Fibroblast of the aortic adventitia (primary cell): ENCODE measurements around the gene WDR70. TPM values are rescaled to one million over a fixed set of nuclear protein-coding genes. Genes with fewer than 3 reads are reported as not detected.

Experiments
- DNase-seq: peaks from one replicate; pipeline ENCODE4 v3.0.0-alpha.2; 2010; ENCODE audit warnings: low read depth
- H3K4me3 ChIP-seq: 2 replicates; pipeline ENCODE4 v1.5.1; 2011; ENCODE audit warnings: low read depth, mild to moderate bottlenecking, control low read depth, low read length, moderate library complexity
- total RNA-seq: library from RNA; depleted of rRNA; stranded (reverse); fragments of >200 nt; gene quantifications from 2 replicates; pipeline ENCODE4 v1.2.3, GENCODE V29; 2012; ENCODE audit warnings: low replicate concordance
- TF ChIP-seq, protein P1 (sequence below): IDR thresholded peaks from 2 replicates; pipeline ENCODE4 v1.5.1; 2011; ENCODE audit warnings: mild to moderate bottlenecking, low read length, control low read depth, inconsistent platforms; ENCODE audit not compliant: insufficient read depth

The WDR70 gene
- total RNA-seq, 1 donor: 24.6 TPM

DNA sequence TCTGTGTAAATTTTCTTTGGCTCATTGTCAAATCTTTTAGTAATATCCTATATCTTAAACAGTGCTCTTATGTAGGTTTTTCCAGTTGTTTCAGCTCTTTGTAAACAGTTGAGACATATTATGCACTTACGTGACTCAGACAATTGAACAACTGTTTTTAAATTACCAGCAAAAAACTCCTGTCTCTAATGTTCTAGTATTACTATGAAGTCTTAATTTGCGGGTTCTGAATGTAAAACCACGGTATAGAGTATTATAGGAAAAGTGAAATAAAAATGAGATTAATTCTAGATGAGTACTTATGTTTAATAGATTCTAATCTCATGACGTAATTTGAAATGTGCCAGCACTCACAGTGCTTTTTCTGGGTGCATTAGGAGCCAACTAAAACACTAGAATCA is 324.7 kb downstream of the WDR70 start:
- peak; percentile 28 for DNase-seq
- no peak overlapping the region for H3K4me3 ChIP-seq
- TF ChIP-seq, protein P1, sequence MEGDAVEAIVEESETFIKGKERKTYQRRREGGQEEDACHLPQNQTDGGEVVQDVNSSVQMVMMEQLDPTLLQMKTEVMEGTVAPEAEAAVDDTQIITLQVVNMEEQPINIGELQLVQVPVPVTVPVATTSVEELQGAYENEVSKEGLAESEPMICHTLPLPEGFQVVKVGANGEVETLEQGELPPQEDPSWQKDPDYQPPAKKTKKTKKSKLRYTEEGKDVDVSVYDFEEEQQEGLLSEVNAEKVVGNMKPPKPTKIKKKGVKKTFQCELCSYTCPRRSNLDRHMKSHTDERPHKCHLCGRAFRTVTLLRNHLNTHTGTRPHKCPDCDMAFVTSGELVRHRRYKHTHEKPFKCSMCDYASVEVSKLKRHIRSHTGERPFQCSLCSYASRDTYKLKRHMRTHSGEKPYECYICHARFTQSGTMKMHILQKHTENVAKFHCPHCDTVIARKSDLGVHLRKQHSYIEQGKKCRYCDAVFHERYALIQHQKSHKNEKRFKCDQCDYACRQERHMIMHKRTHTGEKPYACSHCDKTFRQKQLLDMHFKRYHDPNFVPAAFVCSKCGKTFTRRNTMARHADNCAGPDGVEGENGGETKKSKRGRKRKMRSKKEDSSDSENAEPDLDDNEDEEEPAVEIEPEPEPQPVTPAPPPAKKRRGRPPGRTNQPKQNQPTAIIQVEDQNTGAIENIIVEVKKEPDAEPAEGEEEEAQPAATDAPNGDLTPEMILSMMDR: no peak

DNA sequence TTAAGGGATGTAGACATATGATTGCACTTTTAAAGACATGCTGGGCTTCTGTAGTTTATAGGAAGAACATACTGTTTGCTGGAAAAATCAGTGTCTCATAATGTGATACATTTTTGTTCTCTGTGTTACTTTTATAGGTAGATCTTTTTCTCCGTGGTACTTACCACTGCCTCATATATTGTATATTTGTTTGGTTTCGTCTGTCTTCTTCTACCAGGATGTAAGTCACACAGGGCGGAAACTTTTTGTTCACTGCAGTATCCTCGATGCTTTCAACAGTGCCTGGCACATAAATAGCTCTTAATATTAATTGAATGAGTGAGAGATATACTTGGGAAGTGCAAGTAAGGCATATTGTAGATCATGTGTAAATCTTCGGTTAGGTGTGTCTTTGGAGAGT is 325.3 kb downstream of the WDR70 start:
- DNase-seq: no peak
- H3K4me3 ChIP-seq: no peak overlapping the region
- TF ChIP-seq, protein P1: no peak

DNA sequence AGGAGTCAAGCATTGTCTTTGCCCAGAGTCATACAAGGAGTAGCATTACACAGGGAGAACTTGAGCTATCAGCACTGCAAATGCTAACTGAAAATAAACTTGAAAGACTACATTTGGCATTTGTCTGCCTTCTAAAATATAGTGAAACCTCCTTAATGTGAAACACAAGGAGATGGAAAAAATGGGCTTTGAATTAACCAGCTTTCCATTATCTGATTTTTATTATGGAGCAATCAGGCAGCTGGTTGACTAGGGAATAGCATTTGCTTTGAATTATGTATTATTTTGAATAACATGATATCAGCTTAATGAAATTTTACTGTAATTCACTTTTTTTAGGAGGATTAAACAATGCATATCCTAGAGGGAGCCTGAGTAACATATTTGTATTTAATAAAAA is 329.9 kb downstream of the WDR70 start:
- DNase-seq: no peak
- TF ChIP-seq, protein P1: no peak
- H3K4me3 ChIP-seq: no peak overlapping the region

DNA sequence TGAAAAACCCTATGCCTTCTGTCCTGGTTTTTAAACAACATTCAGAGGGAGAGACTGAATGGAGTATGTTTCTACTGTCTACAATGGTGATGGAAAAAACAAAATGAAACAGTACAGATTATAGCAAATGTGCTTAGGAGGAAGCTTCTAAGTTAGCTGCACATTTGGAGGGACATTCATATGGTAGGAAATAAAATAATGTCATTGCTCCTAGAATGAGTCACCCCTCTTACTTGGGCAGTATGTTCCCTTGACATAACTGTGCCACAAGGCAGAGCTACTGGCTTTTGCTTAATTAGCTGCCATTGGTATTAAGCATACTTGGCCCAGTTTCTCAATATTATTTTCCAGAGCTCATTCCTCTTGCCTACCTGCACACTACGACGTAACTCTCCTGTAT is 331.8 kb downstream of the WDR70 start:
- no peak for DNase-seq
- TF ChIP-seq, protein P1: no peak
- no peak overlapping the region for H3K4me3 ChIP-seq

DNA sequence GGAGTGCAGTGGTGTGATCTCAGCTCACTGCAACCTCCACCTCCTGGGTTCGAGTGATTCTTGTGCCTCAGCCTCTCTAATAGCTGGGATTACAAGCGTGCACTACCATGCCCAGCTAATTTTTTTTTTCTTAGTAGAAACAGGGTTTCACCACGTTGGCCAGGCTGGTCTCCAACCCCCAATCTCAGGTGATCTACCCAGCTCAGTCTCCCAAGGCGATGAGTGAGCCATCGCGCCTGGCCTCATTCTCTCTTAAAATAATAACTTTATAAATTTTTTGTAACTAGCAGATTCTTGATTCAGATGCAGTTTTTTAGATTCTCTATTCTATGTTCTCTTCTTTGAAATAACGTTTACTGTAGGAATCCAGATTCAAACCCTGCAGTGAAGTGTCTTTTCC is 333.6 kb downstream of the WDR70 start:
- TF ChIP-seq, protein P1: no peak
- H3K4me3 ChIP-seq: no peak overlapping the region
- DNase-seq: no peak

DNA sequence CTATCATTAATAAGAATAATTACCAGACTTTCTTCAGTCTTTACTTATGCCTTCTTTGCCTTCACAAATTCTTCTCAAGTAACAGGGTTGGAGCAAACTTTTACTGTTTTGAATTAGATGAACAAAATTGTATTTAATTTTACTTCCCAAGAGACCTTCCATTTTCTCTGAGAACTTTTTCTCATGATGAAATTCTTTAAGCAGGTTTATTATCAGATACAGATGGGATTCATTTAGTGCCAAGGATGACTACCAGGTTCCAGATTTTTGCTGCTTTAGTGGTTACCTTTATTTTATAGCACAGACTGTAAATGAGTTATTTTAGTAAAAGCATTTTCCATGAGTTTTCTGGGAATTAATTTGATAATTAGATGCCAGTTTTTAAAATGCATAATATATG is 335.6 kb downstream of the WDR70 start:
- no peak for DNase-seq
- no peak overlapping the region for H3K4me3 ChIP-seq
- TF ChIP-seq, protein P1: no peak

DNA sequence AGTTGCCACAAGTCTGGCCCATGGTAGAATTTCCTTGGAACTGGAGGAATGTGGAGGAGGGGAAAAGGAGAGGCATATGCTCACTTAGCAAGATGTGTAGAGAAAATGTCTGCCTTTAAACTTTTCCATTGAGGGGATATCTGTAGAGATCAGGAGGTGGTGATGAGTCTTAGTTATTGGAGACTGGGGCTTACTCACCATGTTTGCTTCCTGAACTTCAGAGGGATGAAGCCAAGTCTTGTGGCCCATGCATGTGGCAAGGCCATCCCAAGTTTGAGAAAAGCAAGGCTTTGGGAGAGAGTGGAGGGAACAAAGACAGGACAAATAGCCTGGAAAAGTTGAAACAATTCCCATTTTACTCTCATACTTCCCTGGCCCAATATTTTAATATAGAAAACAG is 336.2 kb downstream of the WDR70 start:
- TF ChIP-seq, protein P1: no peak
- H3K4me3 ChIP-seq: no peak overlapping the region
- no peak for DNase-seq
